Activated effector memory CD4-positive, alpha-beta T cell treated with anti-CD3 and anti-CD28 coated beads, Interleukin-2, amount 50 U/mL, for 16 hours (primary cell): ENCODE data around the gene TERB2.
"Not testable (repeated sequence)": the region's sequence is repeated elsewhere in the genome, so short reads cannot be mapped to it uniquely, and the experiment has no call there.

Experiments
- DNase-seq: peaks from one replicate; pipeline ENCODE4 v3.0.0-alpha.2; 2020

Gene TERB2

DNA sequence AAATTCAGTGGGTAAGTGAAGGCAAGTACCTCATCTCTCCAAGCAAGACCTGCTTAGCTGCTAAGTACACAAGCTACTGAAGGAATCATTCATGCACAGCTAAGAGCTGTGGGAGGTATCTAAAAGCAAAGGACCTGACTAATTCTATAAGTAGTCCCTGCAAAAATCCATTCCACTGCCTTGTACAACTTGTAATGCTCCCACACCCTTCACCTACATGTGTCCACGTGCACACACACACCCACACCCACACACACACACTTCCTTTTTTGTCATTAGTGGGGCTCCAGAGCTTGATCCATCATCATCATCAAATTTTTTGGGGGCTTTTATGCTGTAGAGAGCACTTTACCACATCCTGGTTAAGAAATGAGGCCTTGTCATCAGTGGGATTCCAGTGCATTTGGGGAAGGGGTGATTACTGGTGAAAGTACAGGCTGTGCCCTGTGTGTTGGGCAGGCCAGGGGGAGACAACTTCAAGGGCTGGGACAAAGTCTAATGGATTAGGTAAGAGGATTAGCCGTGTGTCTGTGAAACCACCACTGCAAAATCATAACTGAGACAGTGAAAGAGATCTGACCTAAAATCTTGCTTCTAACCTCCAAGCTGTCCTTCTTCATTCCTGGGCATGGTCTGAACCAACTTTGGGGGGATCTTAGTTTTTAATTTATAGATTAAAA is 47.4 kb downstream of the TERB2 start:
- DNase-seq, result not testable (repeated sequence)

DNA sequence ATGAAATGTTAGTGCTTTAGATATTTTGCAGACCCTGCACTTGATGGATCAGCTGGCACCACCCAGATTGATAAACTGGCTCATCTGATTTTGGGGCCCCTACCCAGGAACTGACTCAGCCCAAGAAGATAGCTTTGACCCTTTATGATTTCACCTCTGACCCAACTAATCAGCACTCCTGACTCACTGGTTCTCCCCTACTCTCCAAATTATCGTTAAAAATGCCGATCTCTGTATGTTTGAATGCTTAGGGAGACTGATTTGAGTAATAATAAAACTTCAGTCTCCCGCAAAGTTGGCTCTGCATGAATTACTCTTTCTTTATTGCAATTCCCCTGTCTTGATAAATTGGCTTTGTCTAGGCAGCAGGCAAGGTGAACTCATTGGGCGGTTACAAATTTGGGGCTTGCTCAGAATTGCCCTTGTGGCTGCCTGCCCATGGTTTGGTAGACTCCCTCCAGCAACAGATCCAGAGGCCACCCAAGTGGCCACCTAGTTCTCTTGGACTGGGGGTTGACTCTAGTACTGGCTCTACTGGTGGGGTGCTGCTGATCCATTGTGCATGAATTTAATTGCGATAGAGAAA is 48.2 kb downstream of the TERB2 start:
- DNase-seq, result not testable (repeated sequence)

GRCh38 chr15:45009046-45009445 is 52.6 kb downstream of the TERB2 start:
- DNase-seq, result no peak

- not testable (repeated sequence) for DNase-seq
Measured at GRCh38 chr15:45015114-45015513, 58.6 kb downstream of the TERB2 start.

- not testable (repeated sequence) for DNase-seq
Measured at GRCh38 chr15:45020222-45020900, 63.9 kb downstream of the TERB2 start.

DNA sequence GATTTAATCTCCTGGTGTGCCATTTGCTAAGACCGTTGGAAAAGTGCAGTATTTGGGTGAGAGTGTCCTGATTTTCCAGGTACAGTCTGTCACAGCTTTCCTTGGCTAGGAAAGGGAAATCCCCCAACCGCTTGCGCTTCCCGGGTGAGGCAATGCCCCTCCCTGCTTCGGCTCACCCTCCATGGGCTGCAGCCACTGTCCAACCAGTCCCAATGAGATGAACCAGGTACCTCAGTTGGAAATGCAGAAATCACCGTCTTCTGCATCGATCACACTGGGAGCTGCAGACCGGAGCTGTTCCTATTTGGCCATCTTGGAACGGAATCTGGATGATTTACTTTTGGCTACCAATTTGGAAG is 64.4 kb downstream of the TERB2 start:
- DNase-seq, result not testable (repeated sequence)

DNA sequence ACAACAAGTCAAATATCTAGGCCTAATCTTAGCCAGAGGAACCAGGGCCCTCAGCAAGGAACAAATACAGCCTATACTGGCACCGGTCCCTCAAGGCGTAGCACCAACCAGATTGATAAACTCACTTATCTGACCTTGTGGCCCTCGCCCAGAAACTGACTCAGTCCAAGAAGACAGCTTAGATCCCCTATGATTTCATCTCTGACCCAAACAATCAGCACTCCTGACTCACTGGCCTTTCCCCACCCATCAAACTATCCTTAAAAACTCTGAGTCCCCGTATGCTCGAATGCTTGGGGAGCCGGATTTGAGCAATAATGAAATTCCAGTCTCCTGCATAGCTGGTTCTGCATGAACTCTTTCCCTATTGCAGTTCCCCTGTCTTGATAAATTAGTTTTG is 64.9 kb downstream of the TERB2 start:
- DNase-seq, result no peak

DNA sequence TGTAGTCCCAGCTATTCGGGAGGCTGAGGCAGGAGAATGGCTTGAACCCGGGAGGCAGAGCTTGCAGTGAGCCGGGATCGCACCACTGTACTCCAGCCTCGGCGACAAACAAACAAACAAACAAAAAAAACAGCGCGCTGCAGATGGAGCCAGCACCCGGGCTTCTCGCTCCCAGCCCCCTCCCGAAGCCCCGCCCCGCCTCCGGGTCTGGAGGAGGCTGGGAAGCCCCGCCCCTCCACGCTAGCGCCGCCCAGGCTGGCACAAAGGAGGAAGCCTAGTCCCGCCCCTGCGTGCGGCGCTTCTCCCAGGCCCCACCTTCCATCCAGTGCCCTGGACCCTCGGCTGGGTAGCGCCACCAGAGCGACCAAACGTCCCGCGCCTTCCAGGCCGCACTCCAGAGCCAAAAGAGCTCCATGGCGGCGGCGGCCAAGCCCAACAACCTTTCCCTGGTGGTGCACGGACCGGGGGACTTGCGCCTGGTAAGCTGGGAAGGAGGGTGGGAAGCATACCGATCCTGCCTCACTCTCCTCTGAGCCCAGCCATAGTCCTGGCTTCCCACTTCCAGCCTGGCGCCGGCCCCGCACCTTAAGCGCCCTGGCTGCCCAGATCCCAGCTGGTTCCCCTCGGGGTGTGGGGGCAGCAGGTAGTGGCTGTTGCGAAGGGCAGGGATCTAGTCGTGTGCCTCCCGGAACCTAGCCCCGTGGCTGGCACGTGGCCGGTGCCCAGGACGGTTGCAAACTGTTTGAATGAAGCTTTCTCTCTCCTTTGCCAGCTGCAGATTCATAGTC is 66.6 kb downstream of the TERB2 start, which contains the start of gene SORD:
TSS of gene SORD (plus strand) at position 325 of the 788 bp plus-strand sequence. CDS start at position 414, 89 bp downstream.
- peak; percentile 96 for DNase-seq

DNA sequence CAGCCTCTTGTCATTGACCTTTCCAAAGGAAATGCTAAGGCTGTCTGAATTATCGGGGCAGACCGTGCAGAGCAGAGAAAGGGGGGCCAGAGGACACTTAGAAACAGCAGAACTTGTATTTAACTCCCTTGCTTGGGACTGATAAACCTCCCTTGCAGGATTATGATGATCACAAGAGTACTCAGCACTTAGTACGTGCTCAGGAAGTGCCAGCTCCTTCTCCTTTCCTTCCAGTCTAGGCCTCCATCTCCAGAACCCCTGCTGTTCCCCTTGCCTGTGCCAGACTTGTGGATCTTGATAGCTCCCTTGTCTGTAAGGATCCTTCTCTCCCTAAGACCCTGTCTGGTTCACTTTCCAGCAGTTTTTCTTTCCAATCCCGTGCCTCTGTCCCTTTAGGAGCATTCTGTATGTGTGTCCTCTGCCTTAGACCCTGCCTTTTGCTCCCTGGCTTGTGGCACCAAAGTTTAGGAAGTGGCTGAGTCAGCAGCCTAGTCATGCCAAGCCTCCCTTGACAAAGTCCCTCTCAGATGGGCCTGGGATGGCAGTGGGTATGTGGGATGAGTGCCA is 67.3 kb downstream of the TERB2 start:
- no peak for DNase-seq

DNA sequence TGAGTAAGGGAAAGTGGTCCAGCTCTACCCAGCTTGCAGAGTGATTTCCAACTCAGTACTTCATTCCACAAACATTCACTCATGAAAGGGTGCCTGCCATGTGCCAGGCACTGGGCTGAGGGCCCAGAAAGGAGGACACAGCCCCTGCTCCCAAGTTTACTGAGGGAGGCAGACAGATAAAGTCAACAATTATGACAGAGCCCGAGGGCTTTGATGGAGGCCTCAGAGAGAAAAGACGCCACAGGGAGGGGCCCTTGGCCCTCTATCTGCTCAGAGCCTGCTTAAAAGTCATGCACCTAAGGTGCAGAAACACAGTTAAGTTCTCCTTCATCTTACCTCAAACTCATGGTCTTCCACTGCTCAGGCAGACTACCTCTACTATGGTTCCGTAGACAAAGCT is 68.2 kb downstream of the TERB2 start:
- not testable (repeated sequence) for DNase-seq

DNA sequence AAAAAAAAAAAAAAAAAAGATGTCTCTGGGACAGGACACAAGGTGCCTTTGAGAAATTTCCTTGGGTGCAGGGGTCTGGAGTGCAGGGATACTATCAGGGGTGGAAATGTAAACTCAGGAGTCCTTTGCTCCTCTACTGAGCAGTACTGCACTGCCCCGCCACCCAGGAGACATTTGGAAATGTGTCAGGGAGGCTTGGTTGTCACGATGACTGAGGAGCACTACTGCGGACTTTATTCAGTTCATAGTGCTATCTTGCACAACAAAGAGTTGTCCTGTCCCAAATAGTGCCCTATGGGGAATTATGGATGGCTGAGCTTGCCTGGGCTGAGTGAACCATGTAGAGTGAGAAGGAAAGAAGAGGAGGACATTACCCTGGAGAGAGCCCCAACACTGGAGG is 69.1 kb downstream of the TERB2 start:
- DNase-seq, result not testable (repeated sequence)

DNA sequence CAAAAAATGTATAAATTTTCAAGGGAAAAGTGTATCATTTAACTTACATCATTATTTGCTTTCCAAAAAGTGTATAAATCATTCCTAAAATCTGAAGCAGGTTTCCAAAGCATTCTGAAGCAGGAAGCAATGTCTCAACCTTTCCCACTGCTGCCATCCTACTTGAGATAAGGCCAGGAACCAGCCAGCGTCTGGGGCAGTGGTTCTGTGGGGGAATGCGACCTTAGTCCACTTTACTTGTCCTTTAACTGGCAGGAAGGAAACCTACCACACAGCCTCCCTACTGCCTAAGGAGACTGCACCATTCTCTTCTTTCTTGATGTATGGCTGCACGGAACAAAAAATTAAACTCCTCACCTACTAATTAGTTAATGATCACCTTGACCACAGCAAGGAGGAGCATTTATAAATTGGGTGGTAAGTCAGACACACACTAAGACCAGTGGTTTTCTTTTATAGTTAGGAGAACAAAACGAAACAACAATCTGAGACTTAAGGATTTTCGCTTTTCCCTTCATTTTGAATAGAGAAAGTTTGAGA is 70.2 kb downstream of the TERB2 start:
- DNase-seq, result no peak

DNA sequence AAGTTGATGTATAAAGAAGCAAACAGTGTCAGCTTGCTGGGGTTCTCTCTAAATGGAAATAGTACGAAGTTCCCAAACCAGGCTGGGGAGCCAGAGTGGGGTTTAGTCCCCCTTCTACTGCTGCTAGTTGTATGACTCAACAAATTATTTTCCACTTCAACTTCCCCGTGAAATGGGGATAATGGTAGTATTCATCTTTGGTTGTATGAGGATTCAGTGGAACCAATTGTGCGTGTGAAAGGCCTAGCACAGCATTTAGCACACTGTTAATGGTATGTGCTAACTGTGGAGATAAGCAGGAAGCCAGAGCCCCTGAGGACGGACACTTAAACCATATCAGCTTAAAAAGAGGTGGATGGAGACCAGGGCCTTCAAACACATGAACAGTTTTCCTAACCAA is 70.7 kb downstream of the TERB2 start:
- DNase-seq, result no peak
